ENCODE data around the gene PARS2. TPM values are rescaled to one million over a fixed set of nuclear protein-coding genes. Genes with fewer than 3 reads are reported as not detected.

The PARS2 gene
- 8.4 TPM for total RNA-seq

GRCh38 chr1:54764133-54764921, at the start of gene PARS2:
Gene PARS2, minus strand, starts transcription at chr1:54764523. Its CDS starts 5,362 bp downstream, at chr1:54759161.

GRCh38 chr1:54800899-54801759, 36.8 kb upstream of the PARS2 start, which contains the start of gene TTC22:
Gene TTC22, minus strand, starts transcription at chr1:54801323. Its CDS starts 160 bp downstream, at chr1:54801163.

GRCh38 chr1:54715493-54716298, 48.6 kb downstream of the PARS2 start, which contains the start of gene TTC4:
Gene TTC4, plus strand, starts transcription at chr1:54715861. Its CDS starts 48 bp downstream, at chr1:54715909.

Other genes with a start within 250 kb of the PARS2 start
- 26.9 TPM for gene ACOT11, start 216.3 kb downstream of the PARS2 start, total RNA-seq
- not detected for gene FAM151A, start 141.0 kb downstream of the PARS2 start, total RNA-seq
- gene MROH7, start 122.7 kb downstream of the PARS2 start, total RNA-seq: 8.5 TPM
- 28.6 TPM for gene TTC4, start 48.7 kb downstream of the PARS2 start, total RNA-seq
- 3.2 TPM for gene TTC22, start 36.8 kb upstream of the PARS2 start, total RNA-seq
- 34.9 TPM for gene DHCR24, start 122.7 kb upstream of the PARS2 start, total RNA-seq
- gene TMEM61, start 216.1 kb upstream of the PARS2 start, total RNA-seq: 0.71 TPM
- not detected for gene BSND, start 234.4 kb upstream of the PARS2 start, total RNA-seq